GM18508 (cell line): ENCODE data around the gene HEATR5A.
"Not testable (repeated sequence)": the region's sequence is repeated elsewhere in the genome, so short reads cannot be mapped to it uniquely, and the experiment has no call there.

Source experiments
- ATAC-seq: cut with Tn5 transposase; IDR thresholded peaks from one replicate; pipeline ENCODE4 v1.9.1; 2021; ENCODE audit warnings: moderate number of reproducible peaks; ENCODE audit not compliant: insufficient read depth, unreplicated experiment

HEATR5A gene

GRCh38 chr14:31292937-31293616, 127.3 kb downstream of the HEATR5A start:
- no peak for ATAC-seq

- ATAC-seq = no peak
Observed at GRCh38 chr14:31291210-31291609, 129.1 kb downstream of the HEATR5A start.

GRCh38 chr14:31287294-31287972, 132.9 kb downstream of the HEATR5A start:
- no peak for ATAC-seq

GRCh38 chr14:31286456-31287293, 133.7 kb downstream of the HEATR5A start:
- no peak for ATAC-seq

GRCh38 chr14:31283578-31284252, 136.6 kb downstream of the HEATR5A start:
- no peak for ATAC-seq

GRCh38 chr14:31283153-31283552, 137.2 kb downstream of the HEATR5A start:
- no peak for ATAC-seq

- ATAC-seq = no peak
Observed at GRCh38 chr14:31280871-31281220, 139.5 kb downstream of the HEATR5A start.

GRCh38 chr14:31280132-31280870, 140.0 kb downstream of the HEATR5A start:
- no peak for ATAC-seq

- ATAC-seq = no peak
Observed at GRCh38 chr14:31278883-31279282, 141.5 kb downstream of the HEATR5A start.

GRCh38 chr14:31277085-31277484, 143.3 kb downstream of the HEATR5A start:
- no peak for ATAC-seq

- not testable (repeated sequence) for ATAC-seq
Observed at GRCh38 chr14:31276417-31276816, 143.9 kb downstream of the HEATR5A start.

GRCh38 chr14:31275731-31276130, 144.6 kb downstream of the HEATR5A start:
- no peak for ATAC-seq

- ATAC-seq = no peak
Observed at GRCh38 chr14:31271648-31272047, 148.7 kb downstream of the HEATR5A start.

GRCh38 chr14:31270196-31270772, 150.1 kb downstream of the HEATR5A start:
- no peak for ATAC-seq

- no peak for ATAC-seq
Observed at GRCh38 chr14:31269634-31270195, 150.6 kb downstream of the HEATR5A start.

- ATAC-seq = no peak
Observed at GRCh38 chr14:31268216-31268615, 152.1 kb downstream of the HEATR5A start.

GRCh38 chr14:31266437-31267331, 153.7 kb downstream of the HEATR5A start:
- no peak for ATAC-seq

- no peak for ATAC-seq
Observed at GRCh38 chr14:31265701-31266398, 154.5 kb downstream of the HEATR5A start.
